Fibroblast of villous mesenchyme (primary cell): Measurements from ENCODE around the gene RNU1-1. TPM values are rescaled to one million over a fixed set of nuclear protein-coding genes. Genes with fewer than 3 reads are reported as not detected.

ENCODE experiments used
- DNase-seq: peaks from one replicate; pipeline ENCODE4 v3.0.0-alpha.2; 2010; ENCODE audit warnings: low read depth
- H3K4me3 ChIP-seq: 2 replicates; pipeline ENCODE4 v1.5.1; 2011; ENCODE audit warnings: low read depth, mild to moderate bottlenecking, low read length
- small RNA-seq: library from RNA; depleted of rRNA; stranded (forward); fragments of <200 nt; gene quantifications from one replicate; pipeline ENCODE3, GENCODE V24; 2012
- total RNA-seq: library from RNA; depleted of rRNA; stranded (reverse); fragments of >200 nt; gene quantifications from 2 replicates; pipeline ENCODE4 v1.2.3, GENCODE V29; 2012
- TF ChIP-seq, protein P1 (sequence below): IDR thresholded peaks from 2 replicates; pipeline ENCODE4 v1.5.1; 2012; ENCODE audit warnings: low read depth, mild to moderate bottlenecking, low read length; ENCODE audit not compliant: insufficient read depth

Gene RNU1-1
- total RNA-seq, 1 donor = not detected

DNA sequence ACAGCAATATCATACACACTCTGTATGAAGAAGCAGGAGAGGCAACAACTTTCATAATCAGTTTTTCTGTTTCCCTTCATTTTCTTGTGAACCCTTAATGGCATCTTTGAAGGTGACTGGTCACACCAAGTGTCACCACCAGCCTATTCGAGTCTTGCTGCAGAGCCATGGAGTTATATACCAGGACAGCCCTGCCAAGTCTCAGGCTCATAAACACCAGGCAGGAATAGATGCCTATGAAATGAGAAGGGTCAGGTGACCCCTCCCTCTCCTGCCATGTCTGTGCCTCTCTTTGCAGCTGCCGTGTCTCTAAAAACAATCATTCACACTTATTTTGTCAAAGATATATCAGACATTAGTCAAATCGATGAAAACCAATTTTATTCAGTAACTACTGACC lies 45.5 kb downstream of the RNU1-1 start:
- TF ChIP-seq, protein P1, sequence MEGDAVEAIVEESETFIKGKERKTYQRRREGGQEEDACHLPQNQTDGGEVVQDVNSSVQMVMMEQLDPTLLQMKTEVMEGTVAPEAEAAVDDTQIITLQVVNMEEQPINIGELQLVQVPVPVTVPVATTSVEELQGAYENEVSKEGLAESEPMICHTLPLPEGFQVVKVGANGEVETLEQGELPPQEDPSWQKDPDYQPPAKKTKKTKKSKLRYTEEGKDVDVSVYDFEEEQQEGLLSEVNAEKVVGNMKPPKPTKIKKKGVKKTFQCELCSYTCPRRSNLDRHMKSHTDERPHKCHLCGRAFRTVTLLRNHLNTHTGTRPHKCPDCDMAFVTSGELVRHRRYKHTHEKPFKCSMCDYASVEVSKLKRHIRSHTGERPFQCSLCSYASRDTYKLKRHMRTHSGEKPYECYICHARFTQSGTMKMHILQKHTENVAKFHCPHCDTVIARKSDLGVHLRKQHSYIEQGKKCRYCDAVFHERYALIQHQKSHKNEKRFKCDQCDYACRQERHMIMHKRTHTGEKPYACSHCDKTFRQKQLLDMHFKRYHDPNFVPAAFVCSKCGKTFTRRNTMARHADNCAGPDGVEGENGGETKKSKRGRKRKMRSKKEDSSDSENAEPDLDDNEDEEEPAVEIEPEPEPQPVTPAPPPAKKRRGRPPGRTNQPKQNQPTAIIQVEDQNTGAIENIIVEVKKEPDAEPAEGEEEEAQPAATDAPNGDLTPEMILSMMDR = no peak
- H3K4me3 ChIP-seq = no peak overlapping the region
- DNase-seq = no peak

DNA sequence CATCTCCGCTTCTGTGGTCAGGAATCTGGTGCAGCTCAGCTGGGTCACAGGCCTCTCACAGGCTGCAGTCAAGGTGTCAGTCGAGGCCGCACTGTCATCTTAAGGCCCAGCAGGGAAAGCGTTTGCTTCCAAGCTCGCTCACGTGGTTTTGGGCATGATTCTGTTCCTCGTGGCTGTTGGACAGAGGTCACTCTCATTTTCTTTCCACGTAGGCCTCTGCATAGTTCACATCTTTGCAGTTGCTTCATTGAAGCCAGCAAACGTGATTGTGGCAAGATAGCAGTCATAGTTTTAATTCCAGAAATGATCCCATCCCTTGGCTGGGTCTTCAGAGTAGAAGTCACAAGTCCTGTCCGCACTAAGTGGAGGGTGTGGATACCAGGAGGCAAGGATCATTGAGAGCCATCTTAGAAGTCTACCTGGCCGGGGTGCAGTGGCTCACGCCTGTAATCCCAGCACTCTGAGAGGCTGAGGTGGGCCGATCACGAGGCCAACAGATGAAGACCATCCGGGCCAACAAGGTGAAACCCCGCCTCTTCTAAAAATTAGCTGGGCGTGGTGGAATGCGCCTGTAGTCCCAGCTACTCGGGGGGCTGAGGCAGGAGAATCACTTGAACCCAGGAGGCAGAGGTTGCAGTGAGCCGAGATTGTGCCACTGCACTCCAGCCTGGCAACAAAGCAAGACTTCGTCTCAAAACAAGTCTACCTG lies 49.0 kb downstream of the RNU1-1 start:
- DNase-seq = peak; percentile 22
- no peak overlapping the region for H3K4me3 ChIP-seq

More for the DNA sequence above, 49.0 kb downstream of the RNU1-1 start:
- TF ChIP-seq, protein P1 = no peak

Small RNAs within 50 kb of the gene (small RNA-seq; reads per million reads assigned to genes)
- 0.38 reads per million for gene RNU1-1
- gene RNU1-6P = not detected

Other genes with a start within 250 kb of the RNU1-1 start
- 15.1 and 16.0 TPM in 2 replicates for gene FBXO42, start 161.8 kb downstream of the RNU1-1 start, total RNA-seq
- 71.5 and 72.5 TPM in 2 replicates for gene SZRD1, start 147.0 kb downstream of the RNU1-1 start, total RNA-seq
- under 0.01 TPM in 1 of 2 replicates, not detected in the other for gene SPATA21, start 76.9 kb downstream of the RNU1-1 start, total RNA-seq
- 90.5 and 104 TPM in 2 replicates for gene NECAP2, start 73.6 kb downstream of the RNU1-1 start, total RNA-seq
- gene NBPF1, start 99.3 kb upstream of the RNU1-1 start, total RNA-seq = 52.2 and 60.9 TPM in 2 replicates
- gene RNU1-3, start 152.7 kb upstream of the RNU1-1 start, total RNA-seq = under 0.01 TPM in 1 of 2 replicates, not detected in the other
- under 0.01 TPM in 1 of 2 replicates, not detected in the other for gene RNU1-4, start 226.2 kb upstream of the RNU1-1 start, total RNA-seq